MCF 10A (cell line): ENCODE data around the gene RNF225. TPM values are rescaled to one million over a fixed set of nuclear protein-coding genes. Genes with fewer than 3 reads are reported as not detected.
"Not testable (repeated sequence)": the region's sequence is repeated elsewhere in the genome, so short reads cannot be mapped to it uniquely, and the experiment has no call there.

Experiments used
- Bru-seq: library from RNA; stranded (reverse); fragments of 400-500 nt; gene quantifications from one replicate; lab custom pipeline; 2021; lab: Mats Ljungman, UMichigan
- BruChase-seq, 2 experiments: library from RNA; stranded (reverse); fragments of 400-500 nt; gene quantifications; one replicate each; lab custom pipeline; 2021; lab: Mats Ljungman, UMichigan
- BruUV-seq: library from RNA; stranded (reverse); fragments of 400-500 nt; replicated peaks from 2 replicates; lab custom pipeline; 2021; lab: Mats Ljungman, UMichigan
- CTCF ChIA-PET: fragments of 300-600 bp; sonication (Branson Sonifier 250); formaldehyde crosslinking; extraction: SDS; loops from one replicate; lab custom pipeline; 2021; ENCODE audit warnings: antibody characterized with exemption, inconsistent platforms; lab: Yijun Ruan, JAX
- POLR2A ChIA-PET: fragments of 300-600, 350-650 bp; sonication (Branson Sonifier 250); formaldehyde crosslinking; extraction: SDS; loops from one replicate; lab custom pipeline; 2020; ENCODE audit warnings: antibody characterized with exemption, inconsistent platforms; lab: Yijun Ruan, JAX
- DNase-seq: peaks from one replicate; pipeline ENCODE4 v3.0.0-alpha.2; 2018; ENCODE audit not compliant: unreplicated experiment
- H3K27ac Mint-ChIP-seq: one replicate; pipeline ENCODE4 v1.8.0; 2022; ENCODE audit warnings: mild to moderate bottlenecking, low read depth, mixed read lengths; ENCODE audit not compliant: unreplicated experiment
- H3K27me3 Mint-ChIP-seq: one replicate; pipeline ENCODE4 v1.8.0; 2022; ENCODE audit warnings: mixed read lengths; ENCODE audit not compliant: insufficient read depth, unreplicated experiment
- H3K36me3 Mint-ChIP-seq: one replicate; pipeline ENCODE4 v1.8.0; 2022; ENCODE audit warnings: mild to moderate bottlenecking, moderate library complexity, mixed read lengths; ENCODE audit not compliant: insufficient read depth, unreplicated experiment
- H3K4me1 Mint-ChIP-seq: one replicate; pipeline ENCODE4 v1.8.0; 2022; ENCODE audit warnings: mixed read lengths; ENCODE audit not compliant: insufficient read depth, unreplicated experiment
- H3K4me3 Mint-ChIP-seq: one replicate; pipeline ENCODE4 v1.8.0; 2022; ENCODE audit warnings: mild to moderate bottlenecking, moderate library complexity, mixed read lengths; ENCODE audit not compliant: unreplicated experiment
- H3K9me3 Mint-ChIP-seq: one replicate; pipeline ENCODE4 v1.8.0; 2022; ENCODE audit warnings: mixed read lengths; ENCODE audit not compliant: unreplicated experiment
- intact Hi-C: fragments of 100-400 bp; cut with micrococcal nuclease; formaldehyde crosslinking; loops from 2 replicates; pipeline ENCODE4 v1.14.1; 2022
- long read RNA-seq: library from polyadenylated mRNA; stranded (forward); transcript quantifications from one replicate; pipeline ENCODE4 v2.0.0, GENCODE V29; 2022
- total RNA-seq: library from RNA; stranded (reverse); gene quantifications from 2 replicates; pipeline ENCODE4 v1.2.3, GENCODE V29; 2022
- TF ChIP-seq, protein P1 (sequence below): fragments of 200-600 bp; IDR thresholded peaks from one replicate; pipeline ENCODE4 v1.8.0; 2022; ENCODE audit warnings: antibody characterized with exemption, mild to moderate bottlenecking; ENCODE audit not compliant: unreplicated experiment

Gene RNF225
- total RNA-seq, result 0.63 and 0.98 TPM in 2 replicates
- Bru-seq, nascent RNA, result percentile 46 among the genes with signal in this experiment
- BruChase-seq, experiment 1, labeled RNA remaining after a 6-hour chase, result not detected
- not detected for BruChase-seq, experiment 2, labeled RNA remaining after a 2-hour chase
- long read RNA-seq, result 0 reads

DNA sequence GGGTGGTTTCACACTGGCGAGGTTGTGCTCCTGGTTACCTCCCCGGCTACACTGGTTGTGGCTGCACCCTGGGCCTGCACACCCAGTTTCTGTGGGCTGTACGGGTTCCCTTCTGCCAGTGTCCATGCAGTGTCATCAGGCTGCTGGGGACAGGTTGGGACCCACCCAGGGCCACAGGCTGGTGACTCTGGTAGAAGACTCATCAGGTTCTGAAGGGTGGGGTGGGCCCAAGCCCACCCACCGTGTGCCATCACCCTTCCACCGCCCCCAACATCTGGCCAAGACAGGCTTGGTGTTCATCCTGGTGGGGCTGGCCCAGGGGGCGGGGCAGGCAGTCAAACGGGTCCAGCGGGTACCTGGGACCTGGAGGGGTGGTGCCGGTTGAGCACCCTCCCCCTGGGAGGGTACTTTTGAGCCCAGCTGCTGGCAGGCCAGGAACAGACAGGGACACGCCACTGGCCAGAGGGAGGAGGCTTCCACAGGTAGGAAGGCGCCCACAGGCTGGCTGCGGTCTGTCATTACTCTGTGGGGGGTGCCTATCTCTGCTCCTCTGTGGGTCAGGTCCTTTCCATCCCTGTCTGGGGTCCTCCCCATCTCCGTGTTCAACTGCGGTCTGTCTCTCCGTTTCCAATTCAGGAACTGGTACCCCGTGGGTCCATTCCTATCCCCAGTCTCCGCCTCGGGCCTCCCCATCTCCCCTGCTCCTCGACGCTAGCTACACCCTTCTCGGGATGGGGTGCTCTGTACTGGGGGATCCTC is at the start of gene RNF225:
RNF225 (plus strand) TSS at position 437 of the 759 bp plus-strand sequence. CDS start 434 bp downstream, outside the sequence.
- intact Hi-C loops, result no loop called here
- peaks cover 61% of the 10 kb centered on the region for H3K36me3 Mint-ChIP-seq
- TF ChIP-seq, protein P1, sequence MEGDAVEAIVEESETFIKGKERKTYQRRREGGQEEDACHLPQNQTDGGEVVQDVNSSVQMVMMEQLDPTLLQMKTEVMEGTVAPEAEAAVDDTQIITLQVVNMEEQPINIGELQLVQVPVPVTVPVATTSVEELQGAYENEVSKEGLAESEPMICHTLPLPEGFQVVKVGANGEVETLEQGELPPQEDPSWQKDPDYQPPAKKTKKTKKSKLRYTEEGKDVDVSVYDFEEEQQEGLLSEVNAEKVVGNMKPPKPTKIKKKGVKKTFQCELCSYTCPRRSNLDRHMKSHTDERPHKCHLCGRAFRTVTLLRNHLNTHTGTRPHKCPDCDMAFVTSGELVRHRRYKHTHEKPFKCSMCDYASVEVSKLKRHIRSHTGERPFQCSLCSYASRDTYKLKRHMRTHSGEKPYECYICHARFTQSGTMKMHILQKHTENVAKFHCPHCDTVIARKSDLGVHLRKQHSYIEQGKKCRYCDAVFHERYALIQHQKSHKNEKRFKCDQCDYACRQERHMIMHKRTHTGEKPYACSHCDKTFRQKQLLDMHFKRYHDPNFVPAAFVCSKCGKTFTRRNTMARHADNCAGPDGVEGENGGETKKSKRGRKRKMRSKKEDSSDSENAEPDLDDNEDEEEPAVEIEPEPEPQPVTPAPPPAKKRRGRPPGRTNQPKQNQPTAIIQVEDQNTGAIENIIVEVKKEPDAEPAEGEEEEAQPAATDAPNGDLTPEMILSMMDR, result no peak
- H3K4me1 Mint-ChIP-seq, result peaks cover 23% of the 10 kb centered on the region
- no peak within 1 kb of the TSS for H3K27ac Mint-ChIP-seq
- no peak for DNase-seq
- CTCF ChIA-PET, result interaction anchor here (0.6 to 0.9 kb wide), 4 partner anchors 11 to 1125 kb away, joined by 3 to 4 read pairs (median 4); no protein-coding TSS in a partner anchor
- peak within 1 kb of the TSS; percentile 18 for H3K4me3 Mint-ChIP-seq
- BruUV-seq, result no TSS peak
- POLR2A ChIA-PET, result interaction anchor here (1.0 to 1.6 kb wide), 4 partner anchors 8 to 124 kb away, joined by 3 to 8 read pairs (median 6); partner anchors contain the start of genes RPS5, ZBTB45 and ZNF584
- H3K9me3 Mint-ChIP-seq, result no peaks in the 10 kb centered on the region
- H3K27me3 Mint-ChIP-seq, result no peaks in the 10 kb centered on the region

DNA sequence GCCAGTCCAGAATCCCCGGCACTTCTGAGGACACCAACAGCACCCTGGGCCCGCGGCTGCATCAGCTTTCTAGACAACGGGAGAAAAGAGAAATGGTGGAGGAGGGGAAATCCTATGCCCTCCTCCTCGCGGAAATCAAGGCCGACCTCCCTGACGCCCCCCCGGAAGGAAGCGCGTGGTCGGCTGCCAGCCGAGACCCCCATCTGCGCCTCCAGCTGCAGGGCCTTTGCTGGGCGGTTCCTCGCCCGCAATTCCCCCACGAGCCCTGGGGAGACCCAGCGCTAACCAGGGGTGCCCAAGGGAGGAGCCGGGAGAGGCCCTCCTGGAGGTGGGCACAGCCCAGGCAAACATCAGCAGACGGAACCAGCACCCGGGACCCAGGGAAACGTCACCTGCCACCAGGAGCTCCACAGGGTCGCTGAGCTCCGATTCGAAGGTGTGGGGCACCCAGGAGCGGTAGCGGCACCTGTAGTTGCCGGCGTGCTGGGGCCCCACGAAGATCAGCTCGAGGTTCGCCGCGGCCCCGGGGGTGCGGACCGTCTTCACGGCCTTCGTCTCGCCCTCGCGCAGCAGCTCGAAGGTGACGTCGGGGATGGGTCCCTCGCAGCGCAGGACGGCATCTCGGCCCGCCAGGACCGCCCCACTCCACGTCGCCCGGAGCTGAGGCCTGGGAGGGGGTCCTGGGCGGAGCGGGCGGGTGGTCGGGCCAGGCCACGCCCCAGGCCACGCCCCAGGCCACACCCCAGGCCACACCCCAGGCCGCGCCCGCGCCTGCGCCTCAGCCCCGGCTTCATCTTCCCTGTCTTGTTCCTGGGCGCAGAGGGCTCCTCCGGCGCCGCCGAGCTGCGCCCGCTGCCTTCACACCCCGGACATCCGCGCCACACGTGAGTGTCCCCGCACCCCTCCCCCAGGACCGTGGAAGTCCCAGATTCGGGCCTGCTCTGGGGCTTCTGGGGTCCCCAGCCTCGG is 48.2 kb upstream of the RNF225 start:
- BruUV-seq, result TSS peak; percentile 31
- intact Hi-C loops, result no loop called here
- H3K9me3 Mint-ChIP-seq, result peaks cover 6% of the 10 kb centered on the region
- no peaks in the 10 kb centered on the region for H3K27me3 Mint-ChIP-seq
- no peaks in the 10 kb centered on the region for H3K36me3 Mint-ChIP-seq
- peak; percentile 50 for DNase-seq
- H3K27ac Mint-ChIP-seq, result peak overlapping the region; percentile 64
- TF ChIP-seq, protein P1, result no peak
- H3K4me3 Mint-ChIP-seq, result peak overlapping the region; percentile 84
- POLR2A ChIA-PET, result interaction anchor here (0.6 to 4.2 kb wide), 12 partner anchors 14 to 532 kb away, joined by 3 to 32 read pairs (median 7); partner anchors contain the start of genes ZNF497, ZNF552, ZNF837 and ZSCAN22
- H3K4me1 Mint-ChIP-seq, result peaks cover 5% of the 10 kb centered on the region
- CTCF ChIA-PET, result interaction anchor here (0.6 to 2.6 kb wide), 4 partner anchors 17 to 1072 kb away, joined by 3 to 7 read pairs (median 3); no protein-coding TSS in a partner anchor

GRCh38 chr19:58348080-58348479 is 47.4 kb upstream of the RNF225 start:
- H3K36me3 Mint-ChIP-seq, H3K9me3 Mint-ChIP-seq, DNase-seq, intact Hi-C loops, BruUV-seq, H3K27me3 Mint-ChIP-seq, H3K4me1 Mint-ChIP-seq: not testable (repeated sequence)
- Mint-ChIP-seq H3K27ac (peak overlapping the region; percentile 64), H3K4me3 (peak overlapping the region; percentile 84)
- CTCF ChIA-PET, result interaction anchor here (1.4 to 2.6 kb wide), 2 partner anchors 16 to 19 kb away, joined by 3 to 7 read pairs; no protein-coding TSS in a partner anchor
- POLR2A ChIA-PET, result interaction anchor here (0.7 to 4.2 kb wide), 9 partner anchors 13 to 33 kb away, joined by 3 to 32 read pairs (median 9); partner anchors contain the start of genes ZNF497, ZNF837 and ZSCAN22

- DNase-seq, result no peak
- ChIA-PET CTCF (no interaction called here), POLR2A (interaction anchor here (4.0 kb wide), 1 partner anchor 13 kb away, joined by 32 read pairs; the partner anchor contains the start of gene ZNF497)
- intact Hi-C loops, result no loop called here
- Mint-ChIP-seq H3K27me3 (no peaks in the 10 kb centered on the region), H3K9me3 (peaks cover 6% of the 10 kb centered on the region), H3K4me3 (no peak overlapping the region), H3K27ac (no peak overlapping the region), H3K4me1 (peaks cover 5% of the 10 kb centered on the region), H3K36me3 (peaks cover 7% of the 10 kb centered on the region)
- TF ChIP-seq, protein P1, result no peak
- no TSS peak for BruUV-seq
Observed at GRCh38 chr19:58349590-58349989, 45.9 kb upstream of the RNF225 start.
